ENCODE measurements around the gene C1orf21. TPM values are rescaled to one million over a fixed set of nuclear protein-coding genes. Genes with fewer than 3 reads are reported as not detected.
A peak's percentile ranks its signal among the peaks of the same experiment; 100 is the strongest.

Gene C1orf21
- total RNA-seq, 6 experiments from 2014 or later = 4.3 to 29.2 (median 13.1) TPM

DNA sequence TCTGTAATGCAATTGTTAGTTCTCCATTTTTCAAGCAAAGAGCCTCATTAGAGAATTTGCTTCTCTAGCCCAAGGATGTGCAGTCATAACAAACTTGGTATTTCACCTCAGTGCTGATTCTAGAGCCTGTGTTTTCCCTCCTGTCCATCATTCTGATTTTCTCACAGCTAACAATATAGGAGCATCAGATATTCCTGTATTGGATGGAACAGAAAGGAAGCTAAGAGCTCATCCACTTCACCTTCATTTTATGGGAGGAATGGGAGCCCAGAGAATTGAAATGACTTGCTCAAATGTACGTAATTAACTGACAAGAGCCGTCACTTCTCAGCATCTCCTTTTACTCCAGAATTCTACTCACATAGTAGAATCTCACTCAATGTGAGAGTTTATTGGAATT lies 271.2 kb downstream of the C1orf21 start:
- H3K4me3 ChIP-seq = no peak overlapping the region
- no peaks in the 10 kb centered on the region for H3K36me3 ChIP-seq
- ATAC-seq (no peak), DNase-seq (no peak)
- no peaks in the 10 kb centered on the region for H3K4me1 ChIP-seq
- TF ChIP-seq, protein P1, sequence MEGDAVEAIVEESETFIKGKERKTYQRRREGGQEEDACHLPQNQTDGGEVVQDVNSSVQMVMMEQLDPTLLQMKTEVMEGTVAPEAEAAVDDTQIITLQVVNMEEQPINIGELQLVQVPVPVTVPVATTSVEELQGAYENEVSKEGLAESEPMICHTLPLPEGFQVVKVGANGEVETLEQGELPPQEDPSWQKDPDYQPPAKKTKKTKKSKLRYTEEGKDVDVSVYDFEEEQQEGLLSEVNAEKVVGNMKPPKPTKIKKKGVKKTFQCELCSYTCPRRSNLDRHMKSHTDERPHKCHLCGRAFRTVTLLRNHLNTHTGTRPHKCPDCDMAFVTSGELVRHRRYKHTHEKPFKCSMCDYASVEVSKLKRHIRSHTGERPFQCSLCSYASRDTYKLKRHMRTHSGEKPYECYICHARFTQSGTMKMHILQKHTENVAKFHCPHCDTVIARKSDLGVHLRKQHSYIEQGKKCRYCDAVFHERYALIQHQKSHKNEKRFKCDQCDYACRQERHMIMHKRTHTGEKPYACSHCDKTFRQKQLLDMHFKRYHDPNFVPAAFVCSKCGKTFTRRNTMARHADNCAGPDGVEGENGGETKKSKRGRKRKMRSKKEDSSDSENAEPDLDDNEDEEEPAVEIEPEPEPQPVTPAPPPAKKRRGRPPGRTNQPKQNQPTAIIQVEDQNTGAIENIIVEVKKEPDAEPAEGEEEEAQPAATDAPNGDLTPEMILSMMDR (IDR thresholded peaks at IDR 0.05) = no peak
- TF ChIP-seq POLR2A (IDR thresholded peaks at IDR 0.05) = no peak
- H3K9me3 ChIP-seq = no peaks in the 10 kb centered on the region
- H3K27me3 ChIP-seq = no peaks in the 10 kb centered on the region
- 89% methylated on average over 2 of the region's 2 CpGs for WGBS (ENCODE audit: insufficient coverage, low coverage, low lambda C conversion rate, missing lambda C conversion rate)
- H3K27ac ChIP-seq = no peak overlapping the region
- intact Hi-C loops (cut with DNase I) = no loop called here

DNA sequence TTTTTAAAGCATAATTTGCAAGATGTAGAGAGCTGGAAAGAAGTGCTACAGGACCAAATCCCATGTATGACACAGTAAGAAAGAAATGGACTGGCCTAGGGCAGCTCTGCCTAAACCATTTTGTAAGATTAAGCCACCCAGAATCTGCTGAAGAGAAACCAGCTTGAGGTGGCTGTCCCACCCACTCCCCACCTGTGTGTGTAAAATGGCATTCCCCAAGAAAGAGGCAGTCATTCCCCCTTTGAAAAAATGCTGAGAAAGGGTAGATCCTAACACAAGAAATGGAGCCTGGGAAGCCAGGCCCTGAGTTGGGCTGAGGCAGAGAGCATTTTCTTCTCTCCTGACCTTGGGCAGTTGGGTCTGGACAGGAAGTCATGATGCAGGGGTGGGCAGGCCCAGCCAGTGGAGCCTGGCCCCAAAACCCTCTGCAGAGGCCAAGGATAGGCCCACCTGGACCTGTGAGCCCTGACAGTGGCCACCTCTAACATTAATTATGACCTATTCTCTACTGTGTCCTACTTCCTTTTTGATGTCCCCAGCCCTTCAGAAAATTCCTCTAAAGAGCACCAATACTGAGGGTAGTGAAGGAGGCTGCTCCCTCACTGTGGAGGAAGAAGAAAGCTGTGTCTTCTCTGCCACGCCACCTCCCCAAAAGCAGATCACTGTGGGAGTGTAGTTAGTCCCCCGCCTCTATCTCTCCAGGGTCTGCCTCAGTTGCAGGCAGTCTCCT lies 273.8 kb downstream of the C1orf21 start:
- no peak overlapping the region for H3K27ac ChIP-seq
- H3K4me3 ChIP-seq = no peak overlapping the region
- TF ChIP-seq, protein P1 (IDR thresholded peaks at IDR 0.05) = no peak
- H3K27me3 ChIP-seq = no peaks in the 10 kb centered on the region
- DNase-seq (no peak), ATAC-seq (no peak)
- 80% methylated on average over 1 of the region's 2 CpGs for WGBS (ENCODE audit: insufficient coverage, low coverage, low lambda C conversion rate, missing lambda C conversion rate)
- no peaks in the 10 kb centered on the region for H3K9me3 ChIP-seq
- H3K4me1 ChIP-seq = peaks cover 0 to 10% (median 0%) of the 10 kb centered on the region in 4 donors
- intact Hi-C loops (cut with DNase I) = no loop called here
- H3K36me3 ChIP-seq = no peaks in the 10 kb centered on the region

DNA sequence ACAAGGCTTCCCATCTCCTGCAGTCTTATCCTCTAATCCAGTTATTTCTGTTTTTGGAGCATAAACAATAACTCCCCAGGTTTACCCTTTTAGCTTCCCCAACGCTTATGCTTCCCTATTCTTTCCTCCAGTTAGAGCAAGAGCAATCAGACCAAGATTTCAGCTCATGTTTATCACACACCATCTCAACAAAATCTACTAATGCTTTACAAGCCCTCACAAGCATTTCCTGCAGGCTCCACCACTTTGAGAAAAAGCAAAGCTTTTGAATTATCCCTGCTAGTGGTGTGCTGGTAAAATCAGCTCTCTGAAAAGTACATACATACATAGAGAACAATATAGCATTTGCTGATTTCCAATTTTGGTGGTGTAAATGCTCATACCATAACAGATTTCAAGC lies 275.0 kb downstream of the C1orf21 start:
- 0% methylated on average over 1 of the region's 1 CpG for WGBS (ENCODE audit: insufficient coverage, low coverage, low lambda C conversion rate, missing lambda C conversion rate)
- Histone ChIP-seq H3K36me3 (no peaks in the 10 kb centered on the region), H3K9me3 (no peaks in the 10 kb centered on the region), H3K4me3 (no peak overlapping the region), H3K27ac (no peak overlapping the region), H3K27me3 (no peaks in the 10 kb centered on the region), H3K4me1 (peaks cover 0 to 10% (median 0%) of the 10 kb centered on the region in 4 donors)
- intact Hi-C loops (cut with DNase I) = no loop called here
- ATAC-seq = no peak
- no peak for DNase-seq
- TF ChIP-seq POLR2A (IDR thresholded peaks at IDR 0.05) = no peak
- TF ChIP-seq, protein P1 (IDR thresholded peaks at IDR 0.05) = no peak

DNA sequence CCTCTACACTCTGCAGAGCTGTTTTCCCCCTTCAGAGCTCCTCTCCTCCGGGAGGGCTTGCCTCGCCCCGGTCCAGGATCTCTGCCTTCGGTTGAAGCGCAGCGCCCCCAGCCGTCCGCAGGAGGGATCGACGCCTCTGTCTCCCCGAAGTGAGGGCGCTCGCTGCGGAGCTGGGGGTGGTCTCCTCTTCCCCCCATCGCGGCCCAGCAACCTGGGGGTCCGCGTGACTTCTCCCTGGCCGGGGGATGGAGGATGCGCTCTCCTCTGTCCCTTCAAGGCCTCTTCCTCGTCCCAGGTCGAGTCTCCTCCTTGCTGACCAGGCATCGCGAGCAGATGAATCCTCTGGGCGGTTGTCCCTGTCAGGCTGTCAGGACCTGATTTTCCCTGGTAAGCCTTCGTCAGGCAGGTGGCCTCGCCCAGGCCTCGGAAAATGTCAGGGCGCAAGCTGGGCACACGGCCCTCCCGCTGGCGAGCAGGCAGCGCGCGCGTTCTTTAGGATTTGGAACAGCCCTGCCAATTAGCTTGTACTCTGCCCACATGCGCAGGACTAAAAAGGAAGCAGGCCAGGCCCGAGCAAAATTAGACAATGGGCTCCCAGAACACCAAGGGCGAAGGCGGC lies 277.3 kb downstream of the C1orf21 start:
- 56% methylated on average over 3 of the region's 40 CpGs for WGBS (ENCODE audit: insufficient coverage, low coverage, low lambda C conversion rate, missing lambda C conversion rate)
- intact Hi-C loops (cut with DNase I) = no loop called here
- Histone ChIP-seq H3K4me3 (peak overlapping the region; percentile 41 to 60 (median 45)), H3K27me3 (no peaks in the 10 kb centered on the region), H3K4me1 (peaks cover 0 to 10% (median 0%) of the 10 kb centered on the region in 4 donors), H3K36me3 (no peaks in the 10 kb centered on the region), H3K27ac (no peak overlapping the region), H3K9me3 (no peaks in the 10 kb centered on the region)
- DNase-seq = peak; percentile 83 to 84 (median 83)
- ATAC-seq = peak; percentile 97 to 99 (median 98)
- TF ChIP-seq, protein P1 (IDR thresholded peaks at IDR 0.05) = peak; percentile 93 to 95 (median 94)
- no peak for TF ChIP-seq POLR2A (IDR thresholded peaks at IDR 0.05)
